ENCODE measurements around the gene PRR36.

Gene PRR36

DNA sequence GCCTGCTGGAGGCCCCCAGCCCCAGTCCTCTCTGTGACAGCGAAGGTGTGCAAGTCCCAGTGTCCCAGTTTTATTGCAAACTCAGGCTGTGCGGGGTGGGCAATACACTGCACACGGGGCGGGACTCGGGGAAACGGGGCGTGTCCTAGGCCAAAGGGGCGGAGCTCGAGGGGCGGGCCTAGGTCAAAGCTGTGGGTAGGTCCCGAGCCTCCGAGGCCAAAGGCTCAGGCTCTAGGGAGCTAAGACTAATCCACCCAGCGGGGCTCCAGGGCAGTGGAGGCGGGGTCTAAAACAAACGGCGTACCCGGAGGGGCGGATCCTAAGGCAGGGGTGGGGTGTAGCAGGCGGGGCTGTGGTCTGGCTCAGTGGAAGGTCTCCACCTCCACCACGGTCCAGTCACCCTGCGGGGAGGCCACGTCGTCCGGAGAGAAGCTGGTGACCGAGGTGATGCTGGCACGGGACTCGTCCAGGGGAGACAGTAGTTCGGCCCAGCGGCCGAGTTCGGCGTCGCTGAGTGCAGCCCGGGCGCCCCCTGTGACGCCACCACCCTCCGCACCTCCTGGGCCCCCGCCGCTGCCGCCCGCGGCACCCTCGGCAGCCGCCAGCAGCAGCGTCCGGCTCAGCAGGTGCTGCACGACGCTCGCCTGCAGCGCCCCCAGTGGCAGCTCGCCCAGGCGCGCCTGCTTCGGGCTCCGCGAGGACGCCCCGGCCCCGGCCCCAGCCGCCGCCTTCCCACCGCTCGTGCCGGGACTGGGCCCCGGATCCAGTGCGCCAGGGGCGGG lies 5.3 kb downstream of the PRR36 start:
- no peak overlapping the region for H3K4me3 ChIP-seq (ENCODE audit: low read length)
- peaks cover 38% of the 10 kb centered on the region for H3K4me1 ChIP-seq (ENCODE audit: insufficient read depth, low read length)
- no peak overlapping the region for H2AFZ ChIP-seq (ENCODE audit: low read depth, low read length)
- no peaks in the 10 kb centered on the region for H3K27me3 ChIP-seq (ENCODE audit: insufficient read depth, low read length)
- H3K36me3 ChIP-seq (ENCODE audit: insufficient read depth, low read length): peaks cover 9% of the 10 kb centered on the region
- H3K9me3 ChIP-seq (ENCODE audit: low read length): no peaks in the 10 kb centered on the region

DNA sequence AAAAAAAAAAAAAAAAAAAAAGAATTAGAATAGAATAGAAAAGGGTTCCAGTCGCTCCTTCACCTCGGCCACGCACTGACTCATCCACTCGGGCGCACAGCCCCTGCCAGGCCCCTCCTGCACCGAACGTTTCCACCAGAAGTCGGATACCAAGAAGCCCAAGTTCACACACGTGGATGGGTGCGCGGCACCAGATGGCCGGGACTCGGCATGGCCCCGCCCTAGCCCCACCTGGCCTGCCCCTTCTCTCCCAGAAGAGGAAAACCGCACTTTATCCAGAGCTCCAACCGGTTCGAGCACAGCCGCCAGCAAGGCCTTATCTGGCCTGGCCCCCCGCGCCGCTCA lies 5.9 kb downstream of the PRR36 start:
- Histone ChIP-seq H3K27me3 (ENCODE audit: insufficient read depth, low read length) (no peaks in the 10 kb centered on the region), H3K9me3 (ENCODE audit: low read length) (no peaks in the 10 kb centered on the region), H3K4me3 (ENCODE audit: low read length) (no peak overlapping the region), H2AFZ (ENCODE audit: low read depth, low read length) (no peak overlapping the region), H3K4me1 (ENCODE audit: insufficient read depth, low read length) (peaks cover 35% of the 10 kb centered on the region), H3K36me3 (ENCODE audit: insufficient read depth, low read length) (peaks cover 9% of the 10 kb centered on the region)

DNA sequence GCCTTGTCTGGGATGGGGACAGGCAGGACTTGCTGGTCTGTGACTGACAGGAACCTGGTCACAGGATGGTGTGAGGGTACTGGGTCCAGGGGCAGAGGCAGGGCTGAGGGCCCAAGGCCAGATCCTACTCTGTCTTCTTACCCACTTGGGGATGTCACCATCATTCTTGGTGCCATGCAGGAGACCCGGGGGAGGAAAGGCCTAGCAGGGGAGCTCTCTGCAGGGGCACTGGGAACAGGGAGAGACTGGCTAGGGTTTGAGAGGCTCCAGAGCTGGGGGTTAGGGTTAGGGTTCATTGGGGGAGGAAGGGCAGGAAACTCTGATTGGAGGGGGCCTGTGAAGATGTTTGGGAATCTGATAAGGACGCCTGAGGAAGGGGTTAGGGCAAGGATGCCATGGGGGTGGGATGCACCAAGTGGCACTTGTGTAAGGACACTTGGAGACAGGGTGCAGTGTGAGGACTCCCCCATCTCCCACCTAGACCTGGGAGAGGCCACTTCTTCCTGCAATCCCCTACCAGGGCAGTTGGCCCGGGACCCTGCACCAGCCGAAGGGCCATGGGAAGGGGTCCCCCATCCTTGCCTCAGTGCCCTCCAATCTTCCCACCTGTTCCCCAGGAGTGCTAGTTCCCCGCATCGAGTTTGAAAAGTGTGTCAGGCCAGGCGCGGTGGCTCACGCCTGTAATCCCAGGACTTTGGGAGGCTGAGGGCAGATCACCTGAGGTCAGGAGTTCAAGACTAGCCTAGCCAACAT lies 6.9 kb downstream of the PRR36 start:
- H3K27me3 ChIP-seq (ENCODE audit: insufficient read depth, low read length): no peaks in the 10 kb centered on the region

DNA sequence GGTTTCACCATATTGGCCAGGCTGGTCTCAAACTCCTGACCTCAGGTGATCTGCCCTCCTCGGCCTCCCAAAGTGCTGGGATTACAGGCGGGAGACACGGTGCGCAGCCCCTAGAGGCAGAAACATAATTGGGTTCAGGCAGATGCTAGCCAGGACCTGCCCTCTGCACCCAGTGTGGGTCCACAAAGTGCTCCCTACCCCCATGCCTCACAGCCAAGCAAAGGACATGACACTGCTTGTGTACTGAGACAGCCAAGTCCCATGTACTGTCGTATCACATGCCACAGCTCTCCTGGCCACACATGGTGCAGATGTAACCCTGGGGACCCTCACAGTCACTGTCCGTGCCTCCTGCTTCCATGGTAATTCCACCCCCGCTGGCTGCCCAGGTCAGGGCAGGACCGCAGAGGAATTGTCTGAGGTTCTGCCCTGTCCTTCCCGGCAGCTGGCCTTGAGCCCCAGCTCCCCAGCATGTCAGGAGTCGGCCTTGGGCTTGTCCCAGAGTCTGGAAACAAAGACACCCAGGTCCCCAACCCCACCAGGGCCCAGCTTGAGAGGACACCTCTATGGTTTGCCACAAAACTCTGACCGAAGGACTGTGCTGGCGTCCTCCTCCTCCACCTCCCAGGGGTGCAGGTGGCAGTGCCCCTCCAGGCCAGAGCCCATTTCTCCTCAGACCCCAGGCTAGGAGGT lies 7.6 kb downstream of the PRR36 start:
- peaks cover 18% of the 10 kb centered on the region for H3K4me1 ChIP-seq (ENCODE audit: insufficient read depth, low read length)
- H3K9me3 ChIP-seq (ENCODE audit: low read length): no peaks in the 10 kb centered on the region
- H3K4me3 ChIP-seq (ENCODE audit: low read length): no peak overlapping the region
- H3K27me3 ChIP-seq (ENCODE audit: insufficient read depth, low read length): no peaks in the 10 kb centered on the region
- H2AFZ ChIP-seq (ENCODE audit: low read depth, low read length): no peak overlapping the region
- H3K36me3 ChIP-seq (ENCODE audit: insufficient read depth, low read length): peaks cover 7% of the 10 kb centered on the region

More for the DNA sequence above, 6.9 kb downstream of the PRR36 start:
- Histone ChIP-seq H3K4me3 (ENCODE audit: low read length) (no peak overlapping the region), H3K36me3 (ENCODE audit: insufficient read depth, low read length) (peaks cover 7% of the 10 kb centered on the region), H2AFZ (ENCODE audit: low read depth, low read length) (no peak overlapping the region), H3K9me3 (ENCODE audit: low read length) (no peaks in the 10 kb centered on the region), H3K4me1 (ENCODE audit: insufficient read depth, low read length) (peaks cover 24% of the 10 kb centered on the region)

DNA sequence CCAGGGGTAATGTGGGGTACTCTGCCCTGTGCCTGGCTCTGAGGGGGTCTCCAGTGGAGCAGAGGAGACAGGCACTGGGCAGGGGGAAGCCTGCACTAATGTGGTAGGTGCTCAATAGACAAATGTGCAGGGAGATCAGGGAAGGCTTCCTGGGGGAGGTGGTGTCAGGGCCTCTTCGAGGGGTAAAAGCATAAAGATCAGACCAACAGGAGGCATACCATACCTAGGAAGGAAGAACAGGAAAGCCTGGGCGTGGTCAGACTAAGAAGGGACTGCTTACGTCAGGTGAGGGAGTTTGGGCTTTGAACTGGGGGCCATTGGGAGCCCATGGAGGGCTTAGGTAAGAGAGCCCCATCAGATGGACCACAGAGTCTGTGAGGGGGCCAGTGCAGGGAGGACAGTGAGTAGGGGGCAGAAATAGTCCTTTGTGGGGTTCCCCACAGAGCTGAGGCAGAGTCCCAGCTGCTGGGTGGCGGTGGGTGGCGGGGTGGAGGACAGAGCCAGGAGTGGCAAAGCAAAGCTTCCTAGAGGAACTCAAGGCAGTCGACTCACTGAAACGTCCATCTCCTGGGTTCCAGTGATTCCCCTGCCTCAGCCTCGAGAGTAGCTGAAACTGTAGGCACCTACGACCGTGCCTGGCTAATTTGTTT lies 8.8 kb downstream of the PRR36 start:
- Histone ChIP-seq H3K27me3 (ENCODE audit: insufficient read depth, low read length) (no peaks in the 10 kb centered on the region), H3K36me3 (ENCODE audit: insufficient read depth, low read length) (peaks cover 7% of the 10 kb centered on the region), H2AFZ (ENCODE audit: low read depth, low read length) (no peak overlapping the region), H3K4me3 (ENCODE audit: low read length) (no peak overlapping the region), H3K4me1 (ENCODE audit: insufficient read depth, low read length) (peaks cover 8% of the 10 kb centered on the region), H3K9me3 (ENCODE audit: low read length) (no peaks in the 10 kb centered on the region)

DNA sequence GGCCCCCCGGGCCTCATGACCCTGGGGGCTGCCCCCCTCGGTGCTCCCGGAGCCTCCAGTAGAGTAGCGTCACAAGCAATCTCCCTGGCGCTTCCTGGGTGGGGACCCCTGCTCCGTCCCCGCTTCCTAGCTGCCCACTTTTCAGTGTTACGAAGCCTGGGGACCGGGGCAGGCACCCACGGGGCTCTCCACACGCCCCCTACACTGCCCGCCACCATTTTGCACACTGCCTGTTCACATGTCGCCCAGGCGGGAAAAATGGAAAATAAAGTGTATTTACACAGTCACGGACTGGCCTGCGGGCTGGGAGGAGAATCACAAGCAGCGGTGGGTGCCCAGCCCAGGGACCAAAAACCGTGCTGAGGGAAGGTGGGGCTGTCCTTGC lies 9.5 kb downstream of the PRR36 start:
- Histone ChIP-seq H2AFZ (ENCODE audit: low read depth, low read length) (no peak overlapping the region), H3K4me3 (ENCODE audit: low read length) (no peak overlapping the region), H3K27me3 (ENCODE audit: insufficient read depth, low read length) (no peaks in the 10 kb centered on the region), H3K4me1 (ENCODE audit: insufficient read depth, low read length) (peaks cover 8% of the 10 kb centered on the region), H3K36me3 (ENCODE audit: insufficient read depth, low read length) (peaks cover 10% of the 10 kb centered on the region), H3K9me3 (ENCODE audit: low read length) (no peaks in the 10 kb centered on the region)

DNA sequence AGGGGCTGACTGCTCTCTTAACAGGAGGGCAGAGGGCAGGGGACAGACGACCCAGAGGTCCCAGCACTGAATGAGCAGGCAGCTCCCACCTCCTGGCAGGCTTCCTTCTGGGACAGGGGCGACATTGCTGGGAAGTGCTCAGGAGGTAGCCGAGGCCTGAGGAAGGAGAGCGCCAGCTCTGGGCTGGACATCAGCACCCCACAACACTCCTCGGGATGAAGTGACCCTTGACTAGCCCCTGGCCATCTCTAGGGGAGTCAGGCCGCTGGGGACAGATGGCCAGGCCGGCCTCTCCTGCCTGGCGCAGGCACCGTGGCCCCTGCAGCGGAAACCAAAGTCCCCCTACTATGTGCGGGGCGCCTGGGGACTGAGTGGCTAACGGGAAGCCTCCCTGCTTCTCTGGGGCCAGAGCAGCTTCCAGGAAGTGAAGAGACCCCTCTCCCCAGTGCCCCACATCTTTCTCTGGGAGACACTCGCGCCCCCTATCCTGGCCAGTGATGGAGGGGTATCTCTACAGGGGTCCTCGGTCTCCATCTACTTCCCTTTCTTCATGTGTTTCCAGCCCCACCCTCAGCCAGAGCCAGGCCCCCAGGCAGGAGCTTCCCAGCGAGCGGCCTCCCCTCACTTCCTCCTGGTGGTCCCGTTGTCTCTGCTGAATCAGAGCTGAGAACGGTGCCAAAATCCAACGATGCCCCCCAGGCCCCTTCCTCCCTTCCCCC lies 10.1 kb downstream of the PRR36 start:
- Histone ChIP-seq H3K4me1 (ENCODE audit: insufficient read depth, low read length) (peaks cover 8% of the 10 kb centered on the region), H3K9me3 (ENCODE audit: low read length) (no peaks in the 10 kb centered on the region), H2AFZ (ENCODE audit: low read depth, low read length) (no peak overlapping the region), H3K36me3 (ENCODE audit: insufficient read depth, low read length) (peaks cover 10% of the 10 kb centered on the region), H3K4me3 (ENCODE audit: low read length) (no peak overlapping the region), H3K27me3 (ENCODE audit: insufficient read depth, low read length) (no peaks in the 10 kb centered on the region)

DNA sequence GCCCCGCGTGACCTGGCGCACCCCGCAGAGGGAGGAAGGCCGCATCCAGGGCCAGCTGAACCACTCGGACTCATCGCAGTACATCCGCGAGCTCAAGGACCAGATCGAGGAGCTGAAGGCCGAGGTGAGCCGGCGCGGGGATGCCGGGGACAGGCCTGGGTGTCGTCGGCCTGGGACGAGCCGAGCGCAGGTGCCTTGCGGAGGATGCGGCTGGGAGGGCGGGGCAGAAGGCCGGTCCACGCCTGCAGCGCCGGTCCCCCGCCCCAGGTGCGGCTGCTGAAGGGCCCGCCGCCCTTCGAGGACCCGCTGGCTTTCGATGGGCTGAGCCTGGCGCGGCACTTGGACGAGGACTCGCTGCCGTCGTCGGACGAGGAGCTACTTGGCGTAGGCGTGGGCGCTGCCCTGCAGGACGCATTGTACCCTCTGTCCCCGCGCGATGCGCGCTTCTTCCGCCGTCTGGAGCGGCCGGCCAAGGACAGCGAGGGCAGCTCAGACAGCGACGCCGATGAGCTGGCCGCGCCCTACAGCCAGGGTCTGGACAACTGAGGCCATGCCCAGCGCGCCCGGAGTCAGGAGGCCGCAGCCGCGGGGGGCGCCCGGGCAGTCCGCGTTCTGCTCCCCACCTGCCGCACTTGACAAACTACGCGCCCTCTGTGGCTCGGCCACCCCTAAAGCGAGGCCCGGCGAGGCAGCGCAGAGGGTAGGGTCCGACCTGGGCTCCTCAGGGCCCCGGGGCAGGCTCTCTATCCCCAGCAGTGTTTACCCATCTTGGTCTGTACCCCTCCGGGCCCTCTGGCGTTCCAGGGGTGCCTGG lies 10.8 kb downstream of the PRR36 start:
- Histone ChIP-seq H3K36me3 (ENCODE audit: insufficient read depth, low read length) (peaks cover 5% of the 10 kb centered on the region), H3K27me3 (ENCODE audit: insufficient read depth, low read length) (no peaks in the 10 kb centered on the region), H3K4me3 (ENCODE audit: low read length) (no peak overlapping the region), H2AFZ (ENCODE audit: low read depth, low read length) (no peak overlapping the region), H3K9me3 (ENCODE audit: low read length) (no peaks in the 10 kb centered on the region), H3K4me1 (ENCODE audit: insufficient read depth, low read length) (peaks cover 8% of the 10 kb centered on the region)

DNA sequence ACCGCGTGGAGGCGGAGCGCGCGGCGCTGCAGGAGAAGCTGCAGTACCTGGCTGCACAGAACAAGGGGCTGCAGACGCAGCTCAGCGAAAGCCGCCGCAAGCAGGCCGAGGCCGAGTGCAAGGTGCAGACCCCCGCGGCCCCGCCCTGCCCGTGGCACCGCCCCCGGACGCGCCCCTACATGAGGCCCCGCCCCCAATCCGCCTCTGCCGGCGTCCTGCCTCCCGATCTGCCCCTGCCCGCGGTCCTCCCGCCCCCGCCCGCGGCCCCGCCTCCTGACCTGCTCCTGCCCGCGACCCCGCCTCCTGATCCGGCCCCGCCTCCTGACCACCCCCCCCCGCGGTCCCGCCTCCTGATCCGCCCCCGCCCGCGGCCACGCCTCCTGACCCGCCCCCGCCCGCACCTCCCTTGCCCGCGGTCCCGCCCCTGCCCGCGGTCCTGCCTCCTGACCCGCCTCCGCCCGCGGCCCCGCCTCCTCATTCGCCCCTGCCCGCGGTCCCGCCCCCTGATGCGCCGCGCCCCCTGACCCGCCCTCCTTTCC lies 11.7 kb downstream of the PRR36 start:
- Histone ChIP-seq H3K4me3 (ENCODE audit: low read length) (no peak overlapping the region), H3K9me3 (ENCODE audit: low read length) (no peaks in the 10 kb centered on the region), H3K4me1 (ENCODE audit: insufficient read depth, low read length) (peaks cover 8% of the 10 kb centered on the region), H3K36me3 (ENCODE audit: insufficient read depth, low read length) (peaks cover 3% of the 10 kb centered on the region), H2AFZ (ENCODE audit: low read depth, low read length) (no peak overlapping the region), H3K27me3 (ENCODE audit: insufficient read depth, low read length) (no peaks in the 10 kb centered on the region)

DNA sequence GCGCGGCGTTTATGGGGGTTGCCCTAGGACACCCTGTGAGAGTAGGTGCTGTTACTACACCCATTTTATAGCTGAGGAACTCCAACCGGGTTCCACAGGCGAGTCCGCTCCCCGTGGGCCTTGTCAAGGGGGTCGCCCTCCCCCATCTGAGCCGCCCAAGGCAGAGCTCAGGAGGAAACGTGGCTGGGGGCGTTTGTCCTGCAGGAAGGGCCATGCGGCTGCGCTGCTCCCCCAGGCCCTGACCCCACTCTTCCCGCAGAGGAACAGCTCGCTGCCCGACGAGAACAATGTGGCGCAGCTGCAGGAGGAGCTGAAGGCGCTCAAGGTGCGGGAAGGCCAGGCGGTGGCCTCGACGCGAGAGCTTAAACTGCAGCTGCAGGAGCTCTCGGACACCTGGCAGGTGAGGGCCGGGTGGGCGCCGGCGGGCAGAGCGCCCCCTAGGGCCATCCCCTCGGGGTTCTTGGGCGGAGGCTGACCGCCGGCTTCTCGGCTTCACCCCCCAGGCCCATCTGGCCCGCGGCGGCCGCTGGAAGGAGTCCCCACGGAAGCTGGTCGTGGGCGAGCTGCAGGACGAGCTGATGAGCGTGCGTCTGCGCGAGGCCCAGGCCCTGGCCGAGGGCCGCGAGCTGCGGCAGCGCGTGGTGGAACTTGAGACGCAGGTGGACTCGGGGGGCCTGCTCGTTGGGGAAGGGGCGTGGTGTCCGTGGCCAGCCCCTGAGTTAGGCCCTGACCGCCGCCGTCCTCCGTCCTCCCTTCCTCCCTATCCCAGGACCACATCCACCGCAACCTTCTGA lies 12.4 kb downstream of the PRR36 start:
- H3K9me3 ChIP-seq (ENCODE audit: low read length): no peaks in the 10 kb centered on the region
- H3K4me3 ChIP-seq (ENCODE audit: low read length): no peak overlapping the region
- H3K27me3 ChIP-seq (ENCODE audit: insufficient read depth, low read length): no peaks in the 10 kb centered on the region
- peaks cover 4% of the 10 kb centered on the region for H3K4me1 ChIP-seq (ENCODE audit: insufficient read depth, low read length)
- peaks cover 3% of the 10 kb centered on the region for H3K36me3 ChIP-seq (ENCODE audit: insufficient read depth, low read length)
- H2AFZ ChIP-seq (ENCODE audit: low read depth, low read length): no peak overlapping the region

All from neuron (in vitro differentiated cells).